ENCODE measurements around the gene PPP1R13B.

DNA sequence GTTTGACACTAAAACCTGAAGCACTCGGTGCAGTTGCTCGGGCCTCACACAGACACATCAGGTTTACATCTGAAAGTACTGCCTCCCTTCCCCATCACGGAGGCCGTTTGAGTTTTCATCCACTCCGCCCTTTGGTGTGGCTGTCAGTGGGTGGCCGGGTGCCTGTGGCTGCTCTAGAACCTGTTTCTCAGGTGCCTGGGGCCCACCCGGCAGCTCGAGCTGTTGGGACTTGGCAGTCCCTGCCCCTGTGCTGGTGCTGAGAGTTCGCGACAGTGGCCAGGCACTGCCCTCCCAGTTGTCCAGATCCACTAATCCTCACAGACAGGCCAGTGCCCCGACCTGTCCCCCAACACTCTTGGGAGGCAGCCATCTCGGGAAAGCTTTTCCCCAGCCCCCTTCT is 154.5 kb downstream of the PPP1R13B start:
- TF ChIP-seq, protein P1, sequence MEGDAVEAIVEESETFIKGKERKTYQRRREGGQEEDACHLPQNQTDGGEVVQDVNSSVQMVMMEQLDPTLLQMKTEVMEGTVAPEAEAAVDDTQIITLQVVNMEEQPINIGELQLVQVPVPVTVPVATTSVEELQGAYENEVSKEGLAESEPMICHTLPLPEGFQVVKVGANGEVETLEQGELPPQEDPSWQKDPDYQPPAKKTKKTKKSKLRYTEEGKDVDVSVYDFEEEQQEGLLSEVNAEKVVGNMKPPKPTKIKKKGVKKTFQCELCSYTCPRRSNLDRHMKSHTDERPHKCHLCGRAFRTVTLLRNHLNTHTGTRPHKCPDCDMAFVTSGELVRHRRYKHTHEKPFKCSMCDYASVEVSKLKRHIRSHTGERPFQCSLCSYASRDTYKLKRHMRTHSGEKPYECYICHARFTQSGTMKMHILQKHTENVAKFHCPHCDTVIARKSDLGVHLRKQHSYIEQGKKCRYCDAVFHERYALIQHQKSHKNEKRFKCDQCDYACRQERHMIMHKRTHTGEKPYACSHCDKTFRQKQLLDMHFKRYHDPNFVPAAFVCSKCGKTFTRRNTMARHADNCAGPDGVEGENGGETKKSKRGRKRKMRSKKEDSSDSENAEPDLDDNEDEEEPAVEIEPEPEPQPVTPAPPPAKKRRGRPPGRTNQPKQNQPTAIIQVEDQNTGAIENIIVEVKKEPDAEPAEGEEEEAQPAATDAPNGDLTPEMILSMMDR (IDR thresholded peaks at IDR 0.05; ENCODE audit: low read depth, low read length): no peak
- TF ChIP-seq POLR2A (IDR thresholded peaks at IDR 0.05; ENCODE audit: extremely low read depth, insufficient read length): no peak

All from NB4 (cell line).